T-cell (primary cell): ENCODE measurements around the gene PROS1. TPM values are rescaled to one million over a fixed set of nuclear protein-coding genes. Genes with fewer than 3 reads are reported as not detected.

Source experiments
- ATAC-seq, 4 experiments: fragments of 200-7000 bp in 3 of 4; fragments of 150-1000 bp in 1 of 4; cut with Tn5 transposase; replicated peaks in 1 of 4; 1 replicate in 3 of 4; 2 replicates in 1 of 4; pipeline ENCODE4 v1.10.0; 2021; ENCODE audit warnings: moderate library complexity in 3 of 4, mild to moderate bottlenecking in 2 of 4, moderate number of reproducible peaks in 1 of 4
- CTCF ChIA-PET, 2 donors: fragments of 300-600 bp; sonication (Branson Sonifier 250); formaldehyde crosslinking; loops; one replicate each; lab custom pipeline; 2022; ENCODE audit warnings: antibody characterized with exemption in 2 of 2; lab: Charles Lee
- POLR2A ChIA-PET, 2 donors: fragments of 300-600 bp; sonication (Branson Sonifier 250); formaldehyde crosslinking; loops; one replicate each; lab custom pipeline; 2022; ENCODE audit warnings: antibody characterized with exemption in 2 of 2; lab: Charles Lee
- DNase-seq, 35 experiments: peaks; one replicate each; pipeline versions ENCODE4 v3.0.0 to v3.0.0-alpha.2; 2013 to 2023
- H3K27ac ChIP-seq: one replicate; pipeline ENCODE4 v1.5.1; 2013; ENCODE audit warnings: low read length
- H3K27me3 ChIP-seq, 2 experiments: replicated peaks in 1 of 2; 1 replicate in 1 of 2; 2 replicates in 1 of 2; pipeline versions ENCODE4 v1.6.1 to v1.7.0; 2013; ENCODE audit warnings: low read length in 1 of 2, mixed read lengths in 1 of 2; ENCODE audit not compliant: control insufficient read depth in 2 of 2, insufficient read depth in 2 of 2; ENCODE audit errors: extremely low read depth in 1 of 2
- H3K36me3 ChIP-seq, 2 donors: 1 replicate in 1 of 2; 2 replicates in 1 of 2; pipeline versions ENCODE4 v1.6.1 to v1.7.0; 2013; ENCODE audit warnings: low read length in 1 of 2; ENCODE audit not compliant: control insufficient read depth in 2 of 2, insufficient read depth in 1 of 2; ENCODE audit errors: extremely low read depth in 1 of 2
- H3K4me1 ChIP-seq, 2 experiments: 1 replicate in 1 of 2; 2 replicates in 1 of 2; pipeline versions ENCODE4 v1.6.1 to v1.7.0; 2013; ENCODE audit warnings: low read length in 2 of 2, mixed read lengths in 1 of 2; ENCODE audit not compliant: insufficient read depth in 2 of 2, control insufficient read depth in 1 of 2; ENCODE audit errors: extremely low read depth in 1 of 2
- H3K4me3 ChIP-seq, 2 donors: 1 replicate in 1 of 2; 2 replicates in 1 of 2; pipeline versions ENCODE4 v1.5.1 to v1.7.0; 2013; ENCODE audit warnings: mild to moderate bottlenecking in 2 of 2, low read length in 1 of 2, moderate library complexity in 1 of 2; ENCODE audit not compliant: control insufficient read depth in 1 of 2; ENCODE audit errors: extremely low read depth in 1 of 2
- H3K9me3 ChIP-seq: 2 replicates; pipeline ENCODE4 v1.7.0; 2013
- H3K27ac Mint-ChIP-seq, 2 donors: one replicate each; pipeline ENCODE4 v1.8.0; 2020 to 2021; ENCODE audit warnings: mild to moderate bottlenecking in 2 of 2, mixed read lengths in 2 of 2
- H3K27me3 Mint-ChIP-seq, 2 donors: one replicate each; pipeline ENCODE4 v1.8.0; 2021 to 2022; ENCODE audit warnings: mixed read lengths in 2 of 2
- H3K36me3 Mint-ChIP-seq: one replicate; pipeline ENCODE4 v1.8.0; 2021; ENCODE audit warnings: mixed read lengths
- H3K4me1 Mint-ChIP-seq, 3 donors: one replicate each; pipeline ENCODE4 v1.8.0; 2020 to 2022; ENCODE audit warnings: mixed read lengths in 3 of 3, mild to moderate bottlenecking in 1 of 3
- H3K4me3 Mint-ChIP-seq, 3 donors: one replicate each; pipeline ENCODE4 v1.8.0; 2020 to 2022; ENCODE audit warnings: mild to moderate bottlenecking in 3 of 3, mixed read lengths in 3 of 3, moderate library complexity in 3 of 3
- H3K9me3 Mint-ChIP-seq, 3 donors: one replicate each; pipeline ENCODE4 v1.8.0; 2020 to 2022; ENCODE audit warnings: mixed read lengths in 3 of 3
- WGBS: methylation state at CpG from one replicate; pipeline ENCODE4 v1.1.5; 2013; ENCODE audit warnings: missing lambda C conversion rate; ENCODE audit not compliant: insufficient coverage; 5-methylcytosine and 5-hydroxymethylcytosine counted together
- total RNA-seq, 35 experiments: library from RNA in 6 of 35; stranded (reverse) in 6 of 35; fragments of 120-200 nt in 1 of 35; gene quantifications; one replicate each; pipeline versions ENCODE4 v1.2.1 to v1.2.4 and lab custom pipeline; 2013 to 2026

PROS1 gene
- total RNA-seq, 5 donors from 2014 or later (not counting 1 experiment from before 2014, with no cell fraction given), result 0.32 to 0.39 (median 0.32) TPM; not detected in 2

DNA sequence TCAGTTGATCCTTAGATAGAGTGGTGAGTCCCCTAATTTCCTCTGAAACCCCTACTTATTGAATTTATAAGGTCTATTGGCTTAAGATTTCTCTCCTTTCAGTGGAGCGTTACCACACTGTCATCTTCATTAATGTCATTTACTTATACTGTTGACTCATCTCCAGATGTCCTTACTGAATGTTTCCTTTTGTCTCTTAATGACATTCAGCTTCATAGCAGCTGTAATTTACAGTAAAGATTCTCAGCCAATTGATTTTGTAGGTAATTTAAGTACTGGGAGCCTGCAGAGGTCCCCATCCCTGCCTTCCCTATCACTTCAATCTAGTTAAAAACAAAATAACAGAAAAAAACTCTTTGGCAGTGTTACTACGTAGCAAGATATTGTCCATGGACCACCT is 35.9 kb upstream of the PROS1 start:
- Mint-ChIP-seq H3K27ac (no peak overlapping the region), H3K9me3 (no peaks in the 10 kb centered on the region), H3K4me1 (peaks cover 7 to 15% (median 14%) of the 10 kb centered on the region in 3 donors), H3K4me3 (no peak overlapping the region), H3K27me3 (no peaks in the 10 kb centered on the region), H3K36me3 (peaks cover 19% of the 10 kb centered on the region)
- no peak overlapping the region for H3K27ac ChIP-seq
- H3K27me3 ChIP-seq, result no peaks in the 10 kb centered on the region
- ChIA-PET CTCF (interaction anchor here in 1 of 2 donors (1.3 kb wide), 1 partner anchor 60 kb away, joined by 4 read pairs; no protein-coding TSS in a partner anchor), POLR2A (interaction anchor here in 1 of 2 donors (0.6 kb wide), 1 partner anchor 466 kb away, joined by 4 read pairs; no protein-coding TSS in a partner anchor)
- no peak for DNase-seq
- H3K9me3 ChIP-seq, result no peaks in the 10 kb centered on the region
- H3K36me3 ChIP-seq, result no peaks in the 10 kb centered on the region
- no CpG with 5 or more reads among the region's 2 CpGs for WGBS
- H3K4me3 ChIP-seq, result no peak overlapping the region
- H3K4me1 ChIP-seq, result peaks cover 0 to 2% of the 10 kb centered on the region in 2 experiments
- ATAC-seq, result no peak

DNA sequence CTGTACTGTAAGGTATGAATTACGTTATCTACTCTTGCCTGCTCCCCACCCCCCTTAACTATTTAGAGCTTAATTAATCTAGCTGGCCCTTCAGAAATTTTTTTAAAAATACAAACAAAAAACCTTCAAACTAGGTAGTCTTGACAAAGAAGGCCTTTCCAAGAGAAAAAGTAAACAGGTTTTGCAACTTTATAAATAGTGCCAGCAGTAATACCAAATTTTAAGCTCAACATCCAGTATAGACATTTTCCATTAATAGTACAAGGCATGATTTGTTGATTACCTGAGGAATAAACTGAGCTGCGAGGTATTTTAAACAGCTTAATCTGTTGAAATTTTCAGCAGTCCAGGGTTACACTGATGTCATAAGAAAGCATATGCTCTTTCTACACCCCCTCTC is 34.6 kb upstream of the PROS1 start:
- Histone ChIP-seq H3K27me3 (no peaks in the 10 kb centered on the region), H3K36me3 (no peaks in the 10 kb centered on the region), H3K27ac (no peak overlapping the region), H3K4me3 (no peak overlapping the region), H3K9me3 (no peaks in the 10 kb centered on the region), H3K4me1 (no peaks in the 10 kb centered on the region)
- DNase-seq, result no peak
- Mint-ChIP-seq H3K4me1 (peaks cover 6 to 18% (median 17%) of the 10 kb centered on the region in 3 donors), H3K27me3 (no peaks in the 10 kb centered on the region), H3K9me3 (no peaks in the 10 kb centered on the region), H3K4me3 (no peak overlapping the region), H3K27ac (no peak overlapping the region), H3K36me3 (peaks cover 17% of the 10 kb centered on the region)
- WGBS, result no CpG with 5 or more reads among the region's 2 CpGs
- ATAC-seq, result no peak
- ChIA-PET POLR2A (interaction anchor here in 1 of 2 donors (0.6 kb wide), 1 partner anchor 48 kb away, joined by 4 read pairs; no protein-coding TSS in a partner anchor), CTCF (interaction anchor here in 1 of 2 donors (0.6 to 2.1 kb wide), 5 partner anchors 9 to 96 kb away, joined by 3 to 9 read pairs (median 3); no protein-coding TSS in a partner anchor)

DNA sequence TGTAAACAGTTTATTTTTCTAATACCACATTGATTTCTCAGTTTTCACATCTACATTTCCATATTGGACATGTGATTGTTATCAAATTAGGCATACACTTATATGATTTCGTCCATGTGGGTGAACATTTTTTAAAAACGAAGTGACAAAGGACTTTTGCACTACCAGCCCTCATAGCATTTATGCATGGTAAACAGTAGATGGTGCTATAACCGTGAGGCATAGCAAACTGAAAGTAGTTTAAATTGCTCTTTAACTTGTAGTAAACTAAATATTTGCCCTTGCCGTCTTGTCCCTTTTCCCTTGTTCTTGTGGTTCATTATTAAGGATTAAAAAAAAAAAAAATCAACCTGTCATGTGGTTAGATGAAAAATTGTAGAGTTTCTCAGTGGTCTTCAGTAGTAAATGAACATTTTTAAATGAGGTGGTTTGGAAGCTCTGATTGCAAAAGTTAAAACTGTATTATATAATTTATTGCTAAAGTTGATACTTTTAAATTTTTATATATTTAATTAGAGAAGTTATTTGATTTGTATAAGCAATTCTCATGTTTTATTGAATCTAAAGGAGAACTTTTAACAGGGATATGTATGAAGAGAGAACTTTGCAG is 30.7 kb upstream of the PROS1 start:
- ATAC-seq (peak; percentile 73 to 86 (median 78)), DNase-seq (peak in 3 of 35 experiments; percentile 0 to 73 (median 8))
- ChIA-PET CTCF (interaction anchor here (0.7 to 5.7 kb wide), 9 partner anchors 9 to 65 kb away, joined by 3 to 46 read pairs (median 4); partner anchors contain the start of gene ARL13B (in 1 of the 2)), POLR2A (interaction anchor here (0.6 to 0.7 kb wide), 2 partner anchors 110 to 256 kb away, joined by 4 to 6 read pairs; no protein-coding TSS in a partner anchor)
- Mint-ChIP-seq H3K4me3 (peak overlapping the region; percentile 18 to 72 (median 66)), H3K4me1 (peaks cover 2 to 5% (median 4%) of the 10 kb centered on the region in 3 donors), H3K27me3 (no peaks in the 10 kb centered on the region), H3K9me3 (no peaks in the 10 kb centered on the region), H3K36me3 (peaks cover 8% of the 10 kb centered on the region), H3K27ac (peak overlapping the region; percentile 28 to 59)
- Histone ChIP-seq H3K4me3 (no peak overlapping the region), H3K27ac (no peak overlapping the region), H3K4me1 (no peaks in the 10 kb centered on the region), H3K27me3 (no peaks in the 10 kb centered on the region), H3K9me3 (no peaks in the 10 kb centered on the region), H3K36me3 (no peaks in the 10 kb centered on the region)
- no CpG with 5 or more reads among the region's 4 CpGs for WGBS

DNA sequence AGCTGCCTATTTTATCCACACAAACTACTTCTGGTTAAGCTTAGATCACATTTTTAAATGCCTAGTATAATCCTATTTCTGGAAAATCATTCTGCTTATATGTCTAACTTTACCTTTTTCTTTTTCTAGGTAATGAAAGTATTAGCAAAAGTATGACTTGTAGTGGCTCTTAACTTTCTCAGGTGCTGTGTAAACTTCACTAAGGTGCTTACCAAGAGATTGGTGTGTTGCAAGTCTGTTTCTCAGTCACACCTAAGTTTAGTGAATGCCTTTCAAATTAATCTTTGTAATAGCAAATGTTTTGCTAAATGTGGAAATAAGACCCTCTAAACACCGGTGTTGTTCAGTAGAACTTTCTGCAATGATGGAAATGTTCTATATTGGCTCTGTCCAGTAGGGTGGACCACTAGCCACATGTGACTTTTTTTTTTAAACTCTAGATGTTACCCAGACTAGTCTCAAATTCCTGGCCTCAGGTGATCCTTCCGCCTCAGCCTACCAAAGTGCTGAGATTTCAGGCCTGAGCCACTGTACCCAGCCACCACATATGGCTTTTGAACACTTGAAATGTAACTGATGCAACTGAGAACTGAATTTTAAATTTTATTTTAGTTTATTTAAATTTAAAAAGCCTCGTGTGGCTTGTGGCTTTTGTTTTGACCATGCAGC is 28.3 kb upstream of the PROS1 start:
- DNase-seq, result no peak
- peak overlapping the region in 1 of 2 donors; percentile 24 for H3K27ac Mint-ChIP-seq
- Histone ChIP-seq H3K36me3 (peaks cover 0 to 2% of the 10 kb centered on the region in 2 donors), H3K27me3 (no peaks in the 10 kb centered on the region), H3K4me3 (no peak overlapping the region), H3K27ac (no peak overlapping the region), H3K4me1 (no peaks in the 10 kb centered on the region), H3K9me3 (no peaks in the 10 kb centered on the region)
- ATAC-seq, result no peak
- H3K4me1 Mint-ChIP-seq, result peaks cover 2 to 5% (median 4%) of the 10 kb centered on the region in 3 donors
- ChIA-PET CTCF (interaction anchor here (1.0 to 5.7 kb wide), 5 partner anchors 14 to 68 kb away, joined by 4 to 46 read pairs (median 7); partner anchors contain the start of genes DHFR2 (in 1 of the 2) and NSUN3 (in 1 of the 2)), POLR2A (no interaction called here)
- H3K27me3 Mint-ChIP-seq, result no peaks in the 10 kb centered on the region
- H3K9me3 Mint-ChIP-seq, result no peaks in the 10 kb centered on the region
- no peak overlapping the region for H3K4me3 Mint-ChIP-seq
- H3K36me3 Mint-ChIP-seq, result peaks cover 15% of the 10 kb centered on the region
- WGBS, result 100% methylated on average over 1 of the region's 3 CpGs

DNA sequence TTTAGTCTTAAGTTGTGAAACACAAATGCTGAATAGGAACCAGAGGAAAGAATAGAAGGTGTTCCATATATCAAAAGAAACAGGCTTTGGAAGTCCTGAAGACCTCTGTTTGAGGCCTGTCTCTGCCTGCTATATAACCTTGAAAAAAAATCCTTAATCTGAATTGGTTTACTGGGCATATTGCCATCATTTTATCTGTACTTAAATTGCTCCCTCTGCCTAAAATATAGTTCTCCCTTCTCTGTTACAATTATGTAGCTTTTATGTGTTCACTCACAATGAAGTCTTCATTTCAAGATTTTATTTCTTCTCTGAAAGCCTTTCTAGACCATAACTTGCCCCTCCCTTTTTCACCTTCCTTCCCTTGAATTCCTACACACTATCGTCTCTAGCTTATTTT is 27.5 kb upstream of the PROS1 start:
- no peak overlapping the region for H3K4me3 Mint-ChIP-seq
- peaks cover 13% of the 10 kb centered on the region for H3K36me3 Mint-ChIP-seq
- ChIA-PET CTCF (interaction anchor here (1.0 to 5.7 kb wide), 3 partner anchors 15 to 69 kb away, joined by 4 to 46 read pairs (median 8); no protein-coding TSS in a partner anchor), POLR2A (no interaction called here)
- no CpG with 5 or more reads among the region's 1 CpG for WGBS
- H3K4me1 Mint-ChIP-seq, result peaks cover 2 to 5% (median 4%) of the 10 kb centered on the region in 3 donors
- Histone ChIP-seq H3K4me1 (no peaks in the 10 kb centered on the region), H3K27me3 (no peaks in the 10 kb centered on the region), H3K4me3 (no peak overlapping the region), H3K36me3 (peaks cover 0 to 2% of the 10 kb centered on the region in 2 donors), H3K27ac (no peak overlapping the region), H3K9me3 (no peaks in the 10 kb centered on the region)
- H3K27ac Mint-ChIP-seq, result no peak overlapping the region
- no peaks in the 10 kb centered on the region for H3K27me3 Mint-ChIP-seq
- no peaks in the 10 kb centered on the region for H3K9me3 Mint-ChIP-seq
- ATAC-seq (no peak), DNase-seq (no peak)

DNA sequence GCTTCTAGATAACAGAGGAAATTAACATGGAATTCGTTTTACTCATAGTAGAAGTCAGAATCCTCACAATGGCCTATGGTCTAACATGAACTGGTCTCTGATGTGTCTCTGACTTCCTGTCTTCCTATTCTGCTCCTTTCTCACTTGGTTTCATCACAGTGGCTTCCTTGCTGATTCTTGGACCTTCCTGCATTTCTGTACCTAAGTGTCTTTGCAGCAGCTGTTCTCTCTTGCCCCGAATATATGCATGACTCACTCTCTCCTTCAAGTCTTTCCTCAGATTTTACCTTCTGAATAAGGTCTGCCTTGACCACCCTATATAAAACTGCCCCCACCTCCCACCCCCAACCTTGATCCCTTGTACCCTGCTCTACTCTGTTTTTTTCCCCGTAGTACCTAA is 20.4 kb upstream of the PROS1 start:
- Histone ChIP-seq H3K27me3 (no peaks in the 10 kb centered on the region), H3K9me3 (no peaks in the 10 kb centered on the region), H3K4me3 (no peak overlapping the region), H3K4me1 (no peaks in the 10 kb centered on the region), H3K27ac (no peak overlapping the region), H3K36me3 (peaks cover 0 to 2% of the 10 kb centered on the region in 2 donors)
- H3K36me3 Mint-ChIP-seq, result peaks cover 12% of the 10 kb centered on the region
- no peaks in the 10 kb centered on the region for H3K9me3 Mint-ChIP-seq
- ChIA-PET CTCF (interaction anchor here in 1 of 2 donors (0.8 kb wide), 2 partner anchors 61 to 75 kb away, joined by 3 read pairs; no protein-coding TSS in a partner anchor), POLR2A (no interaction called here)
- no peaks in the 10 kb centered on the region for H3K27me3 Mint-ChIP-seq
- peaks cover 1 to 10% (median 2%) of the 10 kb centered on the region in 3 donors for H3K4me1 Mint-ChIP-seq
- 80% methylated on average over 1 of the region's 3 CpGs for WGBS
- ATAC-seq (no peak), DNase-seq (no peak)
- no peak overlapping the region for H3K4me3 Mint-ChIP-seq
- no peak overlapping the region for H3K27ac Mint-ChIP-seq
